ENCODE measurements around the gene MYO19.

GRCh38 chr17:36553459-36553858 is 18.8 kb upstream of the MYO19 start:
- TF ChIP-seq CTCF (IDR thresholded peaks at IDR 0.05) (no peak), POLR2A (IDR thresholded peaks at IDR 0.05) (no peak)

All from right lobe of liver (tissue), 4 donors.